A549 (cell line): ENCODE data around the gene TIMM17A. TPM values are rescaled to one million over a fixed set of nuclear protein-coding genes. Genes with fewer than 3 reads are reported as not detected.

Source experiments
- ATAC-seq, 2 experiments: fragments of 200-7000 bp in 1 of 2; fragments of >200 bp in 1 of 2; cut with Nextera tagmentation in 1 of 2; cut with Tn5 transposase in 1 of 2; 3 replicates each; pipeline versions ENCODE4 v1.8.0 to v1.9.1; 2018 to 2020; ENCODE audit warnings: mild to moderate bottlenecking in 1 of 2, moderate library complexity in 1 of 2
- CTCF ChIA-PET: fragments of 300-600 bp; sonication (Branson Sonifier 250); formaldehyde crosslinking; extraction: SDS; loops from one replicate; lab custom pipeline; 2021; ENCODE audit warnings: antibody characterized with exemption, inconsistent platforms; lab: Yijun Ruan, JAX
- POLR2A ChIA-PET: fragments of 350-600 bp; formaldehyde crosslinking; extraction: SDS; loops from one replicate; lab custom pipeline; 2021; ENCODE audit warnings: antibody characterized with exemption, inconsistent platforms; lab: Yijun Ruan, JAX
- DNase-seq, 2 experiments: peaks; one replicate each; pipeline versions ENCODE4 v3.0.0 to v3.0.0-alpha.2; 2011 to 2016; ENCODE audit warnings: low read depth in 1 of 2, low spot score in 1 of 2
- FAIRE-seq: peaks from 2 replicates; lab custom pipeline; 2011; peaks lifted over from hg19 to GRCh38; lab: Jason Lieb, UNC
- H3K27ac ChIP-seq, 2 experiments: fragments of >200 bp; sonication (Bioruptor Twin); formaldehyde crosslinking; 3 replicates each; pipeline ENCODE4 v1.5.1; 2016 to 2017
- H3K4me1 ChIP-seq: fragments of >200 bp; sonication (Bioruptor Twin); formaldehyde crosslinking; 3 replicates; pipeline ENCODE4 v1.6.1; 2016
- H3K4me2 ChIP-seq: fragments of >200 bp; sonication (Bioruptor Twin); formaldehyde crosslinking; 3 replicates; pipeline ENCODE4 v1.6.1; 2016
- H3K4me3 ChIP-seq: fragments of >200 bp; sonication (Bioruptor Twin); formaldehyde crosslinking; 3 replicates; pipeline ENCODE4 v1.5.1; 2016
- H3K9me3 ChIP-seq: fragments of >200 bp; sonication (Bioruptor Twin); formaldehyde crosslinking; 3 replicates; pipeline ENCODE4 v1.6.1; 2016
- CHD2 ChIP-seq: fragments of 150-350 bp; IDR thresholded peaks from 2 replicates; pipeline ENCODE4 v1.6.1; 2014; ENCODE audit warnings: low read length; ENCODE audit not compliant: partially characterized antibody
- EHF ChIP-seq: fragments of 250-450 bp; sonication (Bioruptor Pico); IDR thresholded peaks from 2 replicates; pipeline ENCODE4 v1.5.0; 2020; ENCODE audit warnings: mild to moderate bottlenecking
- FOXS1 ChIP-seq: fragments of 250-450 bp; sonication (Bioruptor Pico); IDR thresholded peaks from 2 replicates; pipeline ENCODE4 v1.5.0; 2020; ENCODE audit warnings: mild to moderate bottlenecking, moderate library complexity
- GATA3 ChIP-seq: IDR thresholded peaks from 2 replicates; pipeline ENCODE4 v1.6.1; 2012; ENCODE audit warnings: borderline replicate concordance
- JUN ChIP-seq, 2 experiments: fragments of >200 bp; sonication (Bioruptor Twin); formaldehyde crosslinking; IDR thresholded peaks; 2 replicates in 1 of 2; 3 replicates in 1 of 2; pipeline ENCODE4 v1.6.1; 2016 to 2017
- JUNB ChIP-seq: fragments of >200 bp; sonication (Bioruptor Twin); formaldehyde crosslinking; IDR thresholded peaks from 2 replicates; pipeline ENCODE4 v1.6.1; 2016
- KDM1A ChIP-seq: fragments of 200-600 bp; sonication (generic); IDR thresholded peaks from 2 replicates; pipeline ENCODE4 v1.6.1; 2016; ENCODE audit warnings: low read depth, mild to moderate bottlenecking
- KDM5A ChIP-seq: fragments of 200-600 bp; sonication (generic); IDR thresholded peaks from 2 replicates; pipeline ENCODE4 v1.6.1; 2016; ENCODE audit warnings: antibody characterized with exemption, mild to moderate bottlenecking
- MYC ChIP-seq: IDR thresholded peaks from 2 replicates; pipeline ENCODE4 v1.6.1; 2012; ENCODE audit warnings: mild to moderate bottlenecking, inconsistent platforms, low read length, improper control_type of control experiment, borderline replicate concordance
- PHF8 ChIP-seq: fragments of 200-600 bp; sonication (generic); IDR thresholded peaks from 2 replicates; pipeline ENCODE4 v1.6.1; 2016; ENCODE audit warnings: low read depth, mild to moderate bottlenecking, antibody characterized with exemption, moderate library complexity, borderline replicate concordance
- RFX5 ChIP-seq: fragments of 450-650 bp; IDR thresholded peaks from 2 replicates; pipeline ENCODE4 v1.7.1; 2014; ENCODE audit warnings: antibody characterized with exemption, mild to moderate bottlenecking, moderate library complexity
- RNF2 ChIP-seq: fragments of 200-600 bp; sonication (generic); IDR thresholded peaks from 2 replicates; pipeline ENCODE4 v1.6.1; 2016; ENCODE audit warnings: low read depth, mild to moderate bottlenecking, antibody characterized with exemption, moderate library complexity, borderline replicate concordance
- SREBF2 ChIP-seq: fragments of 450-650 bp; IDR thresholded peaks from 2 replicates; pipeline ENCODE4 v1.6.1; 2014; ENCODE audit warnings: mild to moderate bottlenecking, moderate library complexity
- TP53 ChIP-seq: fragments of 250-450 bp; sonication (Bioruptor Pico); IDR thresholded peaks from 2 replicates; pipeline ENCODE4 v1.5.0; 2021; ENCODE audit warnings: mild to moderate bottlenecking, moderate library complexity
- ZC3H11A ChIP-seq: fragments of 450-650 bp; IDR thresholded peaks from 2 replicates; pipeline ENCODE4 v1.6.1; 2014; ENCODE audit warnings: antibody characterized with exemption, mild to moderate bottlenecking
- WGBS: methylation state at CpG from one replicate; pipeline ENCODE4 v1.1.6; 2017; ENCODE audit errors: missing lambda C conversion rate; 5-methylcytosine and 5-hydroxymethylcytosine counted together
- polyA plus RNA-seq, 4 experiments: library from polyadenylated mRNA; depleted of rRNA in 3 of 4; stranded (reverse); fragments of >200 nt; fragmentation: RNase III in 1 of 4; extraction: RNeasy Plus Mini Kit Qiagen cat#74134 plus additional on column Dnase treatment in 1 of 4; gene quantifications; 2 replicates in 3 of 4; 3 replicates in 1 of 4; pipeline ENCODE4 v1.2.3, GENCODE V29; 2011 to 2017
- TF ChIP-seq, protein P1 (sequence below): fragments of 200-600 bp; sonication (generic); IDR thresholded peaks from 2 replicates; pipeline ENCODE4 v1.6.1; 2016; ENCODE audit warnings: antibody characterized with exemption, mild to moderate bottlenecking, moderate library complexity
- TF ChIP-seq, protein P2 (sequence below): IDR thresholded peaks from 2 replicates; pipeline ENCODE4 v1.6.1; 2012
- TF ChIP-seq, protein P3 (sequence below): fragments of >200 bp; sonication (Bioruptor Twin); formaldehyde crosslinking; IDR thresholded peaks from 3 replicates; pipeline ENCODE4 v1.5.1; 2016
- TF ChIP-seq, protein P4 (sequence below): fragments of >200 bp; sonication (Bioruptor Twin); formaldehyde crosslinking; IDR thresholded peaks from 2 replicates; pipeline ENCODE4 v1.6.1; 2016
- TF ChIP-seq, protein P5 (sequence below): fragments of >200 bp; sonication (Bioruptor Twin); formaldehyde crosslinking; IDR thresholded peaks from 3 replicates; pipeline ENCODE4 v1.6.1; 2016
- TF ChIP-seq, protein P6 (sequence below): IDR thresholded peaks from 2 replicates; pipeline ENCODE4 v1.6.1; 2012

TIMM17A gene
- polyA plus RNA-seq, 2 of the 4 experiments (the other 2 are of a cell fraction), result 127 to 134 TPM

DNA sequence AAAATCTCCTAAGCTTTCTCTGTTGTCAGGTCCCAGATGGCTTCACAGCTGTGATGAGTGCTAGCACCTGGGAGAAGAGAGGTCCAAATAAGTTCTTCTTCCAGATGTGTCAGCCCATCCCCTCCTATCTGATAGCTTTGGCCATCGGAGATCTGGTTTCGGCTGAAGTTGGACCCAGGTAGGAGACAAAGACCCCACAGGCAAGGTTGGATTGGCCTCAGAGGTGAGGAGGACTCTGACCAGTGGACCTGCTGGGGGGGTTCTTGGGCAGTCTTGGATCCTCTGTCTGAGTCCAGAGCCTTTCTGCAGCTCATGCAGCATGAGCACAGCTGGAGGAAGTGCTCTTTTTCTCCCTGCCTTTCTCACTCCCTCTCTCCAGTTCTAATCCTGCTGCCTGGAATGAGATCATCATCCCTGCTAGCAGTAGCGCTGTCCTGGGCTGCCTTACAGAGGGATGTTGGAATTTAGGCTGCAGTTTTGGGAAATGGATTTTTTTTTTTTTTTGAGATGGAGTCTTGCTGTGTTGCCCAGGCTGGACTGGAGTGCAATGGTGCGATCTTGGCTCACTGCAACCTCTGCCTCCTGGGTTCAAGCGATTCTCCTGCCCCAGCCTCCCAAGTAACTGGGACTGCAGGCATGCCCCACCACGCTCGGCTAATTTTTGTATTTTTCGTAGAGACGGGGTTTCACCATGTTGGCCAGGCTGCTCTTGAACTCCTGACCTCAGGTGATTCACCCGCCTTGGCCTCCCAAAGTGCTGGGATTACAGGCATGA is 34.2 kb downstream of the TIMM17A start:
- H3K4me1 ChIP-seq, result peaks cover 5% of the 10 kb centered on the region
- CTCF ChIA-PET, result interaction anchor here (1.1 to 46.8 kb wide), 4 partner anchors 9 to 136 kb away, joined by 3 to 1624 read pairs (median 477); partner anchors contain the start of genes GPR37L1 and SHISA4
- TF ChIP-seq EHF (CRISPR knock-in tag) (no peak), FOXS1 (CRISPR knock-in tag) (no peak), PHF8 (no peak), ZC3H11A (no peak), RNF2 (no peak), JUNB (no peak), KDM5A (no peak), CHD2 (no peak), TP53 (CRISPR knock-in tag) (no peak), RFX5 (no peak), KDM1A (no peak), JUN (IDR thresholded peaks at IDR 0.05) (no peak), GATA3 (no peak)
- TF ChIP-seq, protein P1, sequence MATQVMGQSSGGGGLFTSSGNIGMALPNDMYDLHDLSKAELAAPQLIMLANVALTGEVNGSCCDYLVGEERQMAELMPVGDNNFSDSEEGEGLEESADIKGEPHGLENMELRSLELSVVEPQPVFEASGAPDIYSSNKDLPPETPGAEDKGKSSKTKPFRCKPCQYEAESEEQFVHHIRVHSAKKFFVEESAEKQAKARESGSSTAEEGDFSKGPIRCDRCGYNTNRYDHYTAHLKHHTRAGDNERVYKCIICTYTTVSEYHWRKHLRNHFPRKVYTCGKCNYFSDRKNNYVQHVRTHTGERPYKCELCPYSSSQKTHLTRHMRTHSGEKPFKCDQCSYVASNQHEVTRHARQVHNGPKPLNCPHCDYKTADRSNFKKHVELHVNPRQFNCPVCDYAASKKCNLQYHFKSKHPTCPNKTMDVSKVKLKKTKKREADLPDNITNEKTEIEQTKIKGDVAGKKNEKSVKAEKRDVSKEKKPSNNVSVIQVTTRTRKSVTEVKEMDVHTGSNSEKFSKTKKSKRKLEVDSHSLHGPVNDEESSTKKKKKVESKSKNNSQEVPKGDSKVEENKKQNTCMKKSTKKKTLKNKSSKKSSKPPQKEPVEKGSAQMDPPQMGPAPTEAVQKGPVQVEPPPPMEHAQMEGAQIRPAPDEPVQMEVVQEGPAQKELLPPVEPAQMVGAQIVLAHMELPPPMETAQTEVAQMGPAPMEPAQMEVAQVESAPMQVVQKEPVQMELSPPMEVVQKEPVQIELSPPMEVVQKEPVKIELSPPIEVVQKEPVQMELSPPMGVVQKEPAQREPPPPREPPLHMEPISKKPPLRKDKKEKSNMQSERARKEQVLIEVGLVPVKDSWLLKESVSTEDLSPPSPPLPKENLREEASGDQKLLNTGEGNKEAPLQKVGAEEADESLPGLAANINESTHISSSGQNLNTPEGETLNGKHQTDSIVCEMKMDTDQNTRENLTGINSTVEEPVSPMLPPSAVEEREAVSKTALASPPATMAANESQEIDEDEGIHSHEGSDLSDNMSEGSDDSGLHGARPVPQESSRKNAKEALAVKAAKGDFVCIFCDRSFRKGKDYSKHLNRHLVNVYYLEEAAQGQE, result no peak
- TF ChIP-seq, protein P2, sequence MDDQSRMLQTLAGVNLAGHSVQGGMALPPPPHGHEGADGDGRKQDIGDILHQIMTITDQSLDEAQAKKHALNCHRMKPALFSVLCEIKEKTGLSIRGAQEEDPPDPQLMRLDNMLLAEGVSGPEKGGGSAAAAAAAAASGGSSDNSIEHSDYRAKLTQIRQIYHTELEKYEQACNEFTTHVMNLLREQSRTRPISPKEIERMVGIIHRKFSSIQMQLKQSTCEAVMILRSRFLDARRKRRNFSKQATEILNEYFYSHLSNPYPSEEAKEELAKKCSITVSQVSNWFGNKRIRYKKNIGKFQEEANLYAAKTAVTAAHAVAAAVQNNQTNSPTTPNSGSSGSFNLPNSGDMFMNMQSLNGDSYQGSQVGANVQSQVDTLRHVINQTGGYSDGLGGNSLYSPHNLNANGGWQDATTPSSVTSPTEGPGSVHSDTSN, result no peak
- TF ChIP-seq, protein P3, sequence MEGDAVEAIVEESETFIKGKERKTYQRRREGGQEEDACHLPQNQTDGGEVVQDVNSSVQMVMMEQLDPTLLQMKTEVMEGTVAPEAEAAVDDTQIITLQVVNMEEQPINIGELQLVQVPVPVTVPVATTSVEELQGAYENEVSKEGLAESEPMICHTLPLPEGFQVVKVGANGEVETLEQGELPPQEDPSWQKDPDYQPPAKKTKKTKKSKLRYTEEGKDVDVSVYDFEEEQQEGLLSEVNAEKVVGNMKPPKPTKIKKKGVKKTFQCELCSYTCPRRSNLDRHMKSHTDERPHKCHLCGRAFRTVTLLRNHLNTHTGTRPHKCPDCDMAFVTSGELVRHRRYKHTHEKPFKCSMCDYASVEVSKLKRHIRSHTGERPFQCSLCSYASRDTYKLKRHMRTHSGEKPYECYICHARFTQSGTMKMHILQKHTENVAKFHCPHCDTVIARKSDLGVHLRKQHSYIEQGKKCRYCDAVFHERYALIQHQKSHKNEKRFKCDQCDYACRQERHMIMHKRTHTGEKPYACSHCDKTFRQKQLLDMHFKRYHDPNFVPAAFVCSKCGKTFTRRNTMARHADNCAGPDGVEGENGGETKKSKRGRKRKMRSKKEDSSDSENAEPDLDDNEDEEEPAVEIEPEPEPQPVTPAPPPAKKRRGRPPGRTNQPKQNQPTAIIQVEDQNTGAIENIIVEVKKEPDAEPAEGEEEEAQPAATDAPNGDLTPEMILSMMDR, result no peak
- H3K4me2 ChIP-seq, result no peak overlapping the region
- 96% methylated on average over 10 of the region's 10 CpGs for WGBS
- ATAC-seq (no peak), DNase-seq (no peak), FAIRE-seq (no peak)
- H3K9me3 ChIP-seq, result no peaks in the 10 kb centered on the region
- no peak overlapping the region for H3K4me3 ChIP-seq
- H3K27ac ChIP-seq, result no peak overlapping the region
- POLR2A ChIA-PET, result no interaction called here

DNA sequence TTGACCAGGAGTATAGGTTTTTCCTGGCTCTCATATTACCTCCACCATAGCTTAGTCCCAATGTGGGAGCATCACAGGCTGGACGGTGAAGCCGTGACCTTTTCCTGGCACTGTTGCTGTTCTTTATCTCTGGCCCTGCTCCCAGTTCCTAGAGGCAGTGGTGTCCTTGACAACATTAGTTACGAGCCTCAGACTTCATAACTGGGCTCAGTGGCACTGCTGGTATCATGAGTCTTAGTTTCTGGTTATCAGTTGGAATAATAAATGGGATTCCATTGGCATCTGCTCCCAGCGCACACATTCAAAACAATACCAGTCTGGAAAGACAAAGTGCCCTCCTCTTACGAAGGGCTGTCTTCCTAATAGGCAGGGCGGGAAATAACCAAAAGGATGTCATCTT is 35.1 kb downstream of the TIMM17A start:
- no peak for ATAC-seq
- TF ChIP-seq, protein P4, sequence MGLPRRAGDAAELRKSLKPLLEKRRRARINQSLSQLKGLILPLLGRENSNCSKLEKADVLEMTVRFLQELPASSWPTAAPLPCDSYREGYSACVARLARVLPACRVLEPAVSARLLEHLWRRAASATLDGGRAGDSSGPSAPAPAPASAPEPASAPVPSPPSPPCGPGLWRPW, result no peak
- TF ChIP-seq CHD2, result no peak
- TF ChIP-seq, protein P3, result no peak
- TF ChIP-seq, protein P5, sequence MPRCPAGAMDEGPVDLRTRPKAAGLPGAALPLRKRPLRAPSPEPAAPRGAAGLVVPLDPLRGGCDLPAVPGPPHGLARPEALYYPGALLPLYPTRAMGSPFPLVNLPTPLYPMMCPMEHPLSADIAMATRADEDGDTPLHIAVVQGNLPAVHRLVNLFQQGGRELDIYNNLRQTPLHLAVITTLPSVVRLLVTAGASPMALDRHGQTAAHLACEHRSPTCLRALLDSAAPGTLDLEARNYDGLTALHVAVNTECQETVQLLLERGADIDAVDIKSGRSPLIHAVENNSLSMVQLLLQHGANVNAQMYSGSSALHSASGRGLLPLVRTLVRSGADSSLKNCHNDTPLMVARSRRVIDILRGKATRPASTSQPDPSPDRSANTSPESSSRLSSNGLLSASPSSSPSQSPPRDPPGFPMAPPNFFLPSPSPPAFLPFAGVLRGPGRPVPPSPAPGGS, result no peak
- TF ChIP-seq, protein P6, sequence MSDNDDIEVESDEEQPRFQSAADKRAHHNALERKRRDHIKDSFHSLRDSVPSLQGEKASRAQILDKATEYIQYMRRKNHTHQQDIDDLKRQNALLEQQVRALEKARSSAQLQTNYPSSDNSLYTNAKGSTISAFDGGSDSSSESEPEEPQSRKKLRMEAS, result no peak
- no peak for TF ChIP-seq GATA3
- no peak for TF ChIP-seq MYC
- TF ChIP-seq, protein P1, result no peak
- TF ChIP-seq SREBF2, result no peak
- TF ChIP-seq JUN (IDR thresholded peaks at IDR 0.05), result no peak

More for the DNA sequence above, 35.1 kb downstream of the TIMM17A start:
- CTCF ChIA-PET, result interaction anchor here (9.9 to 46.8 kb wide), 3 partner anchors 8 to 135 kb away, joined by 99 to 1624 read pairs (median 855); partner anchors contain the start of genes GPR37L1 and SHISA4
- Histone ChIP-seq H3K4me3 (no peak overlapping the region), H3K27ac (no peak overlapping the region), H3K4me2 (no peak overlapping the region), H3K4me1 (no peaks in the 10 kb centered on the region), H3K9me3 (no peaks in the 10 kb centered on the region)
- FAIRE-seq, result no peak
- POLR2A ChIA-PET, result no interaction called here
- 84% methylated on average over 6 of the region's 6 CpGs for WGBS
- DNase-seq, result no peak
